H7 (cell line): ENCODE measurements around the gene INAFM1. TPM values are rescaled to one million over a fixed set of nuclear protein-coding genes. Genes with fewer than 3 reads are reported as not detected.
"Not testable (repeated sequence)": the region's sequence is repeated elsewhere in the genome, so short reads cannot be mapped to it uniquely, and the experiment has no call there.

Experiments
- DNase-seq: peaks from one replicate; pipeline ENCODE4 v3.0.0; 2012
- H3K27me3 ChIP-seq: 2 replicates; pipeline ENCODE4 v1.6.0; 2011; ENCODE audit warnings: mild to moderate bottlenecking, low read length; ENCODE audit not compliant: control insufficient read depth, insufficient read depth
- H3K36me3 ChIP-seq: replicated peaks from 2 replicates; pipeline ENCODE4 v1.5.1; 2011; ENCODE audit warnings: low read length; ENCODE audit not compliant: control insufficient read depth, insufficient read depth
- H3K4me3 ChIP-seq: 2 replicates; pipeline ENCODE4 v1.5.1; 2011; ENCODE audit warnings: low read depth, mild to moderate bottlenecking, control low read depth, low read length, moderate library complexity; ENCODE audit not compliant: insufficient read depth
- total RNA-seq: library from RNA; depleted of rRNA; stranded (reverse); fragments of >200 nt; shearing (Covaris generic); gene quantifications from 2 replicates; pipeline ENCODE4 v1.2.3, GENCODE V29; 2014

INAFM1 gene
- total RNA-seq, 1 experiment from 2014 or later = 2.0 TPM

DNA sequence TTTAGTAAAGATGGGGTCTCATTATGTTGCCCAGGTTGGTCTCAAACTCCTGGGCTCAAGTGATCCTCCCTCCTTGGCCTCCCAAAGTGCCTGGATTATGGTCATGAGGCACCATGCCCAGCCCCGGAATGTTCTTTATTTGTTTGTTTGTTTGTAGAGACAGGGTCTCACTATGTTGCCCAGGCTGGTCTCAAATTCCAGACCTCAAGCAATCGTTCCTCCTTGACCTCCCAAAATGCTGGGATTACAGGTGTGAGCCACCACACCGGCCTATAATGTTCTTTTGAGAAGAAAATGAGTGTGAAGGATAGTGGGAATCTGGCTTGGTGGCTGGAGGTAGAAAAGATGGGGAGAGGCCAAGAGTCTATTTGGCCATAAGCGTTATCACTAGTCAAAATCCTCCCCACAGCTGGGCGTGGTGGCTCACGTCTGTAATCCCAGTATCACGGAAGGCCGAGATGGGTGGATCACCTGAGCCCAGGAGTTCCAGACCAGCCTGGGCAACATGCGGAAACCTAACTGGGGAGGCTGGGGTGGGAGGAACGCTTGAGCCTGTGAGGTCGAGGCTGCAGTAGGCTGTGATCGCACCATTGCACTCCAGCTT is 38.5 kb upstream of the INAFM1 start:
- Histone ChIP-seq H3K27me3 (peaks cover 26% of the 10 kb centered on the region), H3K4me3 (no peak overlapping the region), H3K36me3 (no peaks in the 10 kb centered on the region)
- no peak for DNase-seq

DNA sequence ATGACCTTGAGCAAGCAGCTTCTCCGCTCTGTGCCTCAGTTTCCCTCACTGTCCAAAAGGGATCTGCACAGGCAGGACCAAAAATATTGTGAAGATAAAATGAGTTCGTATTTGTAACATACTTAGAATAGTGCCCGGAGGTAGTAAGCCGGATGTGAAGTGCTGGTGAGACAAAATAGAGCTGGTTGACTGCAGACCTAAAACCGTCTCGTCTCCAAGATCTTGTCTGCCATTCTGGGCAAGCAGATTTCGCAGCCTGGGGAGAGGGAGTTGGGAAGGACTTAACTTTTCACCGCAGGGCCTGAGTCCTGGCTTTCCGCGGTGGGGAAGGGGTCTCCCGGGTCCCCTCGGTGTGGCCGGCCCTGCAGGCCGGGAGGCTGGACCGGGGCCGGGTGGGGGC is 35.5 kb upstream of the INAFM1 start:
- no peak for DNase-seq
- Histone ChIP-seq H3K4me3 (peak overlapping the region; percentile 43), H3K36me3 (no peaks in the 10 kb centered on the region), H3K27me3 (peaks cover 30% of the 10 kb centered on the region)

DNA sequence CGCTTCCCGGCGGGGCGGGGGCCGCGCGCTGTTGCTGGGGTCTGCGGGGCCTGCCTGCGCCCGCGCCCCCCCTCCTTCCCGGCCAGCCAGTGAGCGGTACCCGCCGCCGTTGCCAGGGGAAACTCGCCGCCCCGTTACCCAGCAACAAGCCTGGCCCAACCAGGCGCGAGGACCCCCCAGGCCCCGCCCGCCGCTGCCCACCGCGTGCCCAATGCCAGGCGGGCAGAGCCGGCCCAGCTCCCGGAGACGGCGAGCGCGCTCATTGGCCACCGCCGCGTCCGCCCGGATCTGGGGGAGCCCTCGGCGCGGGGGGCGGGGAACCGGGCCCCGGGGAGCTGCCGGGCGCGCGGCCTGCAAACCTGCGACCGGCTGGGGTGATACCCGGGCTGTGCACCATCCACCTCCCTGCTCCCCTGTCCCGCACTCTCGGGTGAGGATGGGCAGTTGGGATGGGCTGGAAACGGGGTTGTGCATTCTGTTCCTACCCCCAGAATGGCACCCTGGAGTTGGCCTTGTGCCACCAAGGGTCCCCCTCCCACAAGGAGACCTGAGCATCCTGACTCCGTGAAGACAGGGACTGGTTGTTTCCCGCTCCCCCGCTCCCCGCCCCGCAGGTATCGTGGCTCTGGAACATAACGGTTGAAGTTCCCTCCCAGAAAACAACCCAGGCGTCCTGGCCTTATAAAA is 34.9 kb upstream of the INAFM1 start:
- Histone ChIP-seq H3K4me3 (peak overlapping the region; percentile 43), H3K36me3 (no peaks in the 10 kb centered on the region), H3K27me3 (peaks cover 30% of the 10 kb centered on the region)
- DNase-seq = peak; percentile 95

DNA sequence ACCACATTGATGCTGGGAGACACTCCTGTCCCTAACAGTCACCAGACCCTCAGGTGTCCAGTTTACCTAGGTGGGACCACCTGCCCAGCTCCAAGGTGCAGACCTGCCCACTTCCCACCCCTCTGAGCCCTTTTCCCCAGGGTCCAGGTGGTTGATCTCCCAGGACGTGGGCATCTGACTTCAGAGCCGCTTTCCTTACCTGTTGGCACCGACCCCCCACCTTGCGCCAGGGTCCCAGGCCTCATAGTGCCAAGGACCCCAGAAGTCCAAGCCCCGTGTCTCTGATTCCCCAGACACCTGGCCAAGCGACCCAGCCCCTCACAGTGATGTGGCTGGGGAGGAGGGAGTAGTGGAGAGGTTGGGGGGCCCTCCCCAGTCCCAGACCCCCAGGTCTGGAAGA is 34.1 kb upstream of the INAFM1 start:
- H3K36me3 ChIP-seq = no peaks in the 10 kb centered on the region
- H3K27me3 ChIP-seq = peaks cover 30% of the 10 kb centered on the region
- DNase-seq = no peak
- peak overlapping the region; percentile 9; the same call in 1 of the 2 replicates for H3K4me3 ChIP-seq

DNA sequence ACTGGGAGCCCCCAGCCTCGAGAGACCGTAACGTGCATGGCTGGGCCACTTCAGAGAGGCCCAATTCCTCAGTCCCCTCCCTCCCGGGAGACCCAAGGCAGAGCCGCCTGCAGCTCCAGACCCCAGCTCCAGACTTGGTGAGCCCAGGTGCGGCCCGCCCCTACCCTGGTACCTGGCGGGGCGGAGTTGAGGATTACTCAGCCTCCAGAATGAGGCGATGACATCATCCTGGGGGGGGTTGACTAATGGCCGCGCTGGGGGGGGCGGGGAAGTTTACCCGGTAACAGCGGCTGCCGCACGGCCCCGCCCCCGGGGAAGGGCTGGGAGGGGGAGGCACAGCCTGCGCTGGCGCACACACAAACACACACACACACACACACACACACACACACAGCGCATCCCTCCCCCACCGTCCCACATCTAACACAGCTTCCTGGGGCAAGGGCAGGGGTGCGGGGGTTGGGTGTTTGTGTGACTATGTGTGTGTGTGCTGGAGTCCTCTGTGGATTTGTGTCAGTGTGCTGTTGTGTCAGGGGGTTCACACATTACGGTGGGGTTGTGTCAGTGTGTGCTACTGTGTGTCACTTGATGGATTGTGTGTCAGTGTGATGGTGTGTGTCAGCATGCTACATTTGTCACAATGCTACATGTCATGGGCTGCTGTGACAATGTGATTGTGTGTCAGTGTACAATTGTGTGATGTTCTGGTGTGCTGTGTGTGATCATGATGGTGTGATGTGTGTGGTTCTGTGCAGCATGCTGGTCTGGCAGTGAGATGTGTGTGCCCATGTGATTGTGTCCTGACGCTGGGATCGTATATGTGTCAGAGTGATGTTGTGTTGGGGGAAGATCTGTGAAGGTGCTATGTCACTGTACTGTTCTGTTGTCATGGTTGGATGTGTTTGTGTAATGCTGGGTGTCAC is 33.4 kb upstream of the INAFM1 start:
- no peaks in the 10 kb centered on the region for H3K36me3 ChIP-seq
- H3K4me3 ChIP-seq = peak overlapping the region; percentile 9; the same call in 1 of the 2 replicates
- peaks cover 30% of the 10 kb centered on the region for H3K27me3 ChIP-seq
- DNase-seq = peak; percentile 96

DNA sequence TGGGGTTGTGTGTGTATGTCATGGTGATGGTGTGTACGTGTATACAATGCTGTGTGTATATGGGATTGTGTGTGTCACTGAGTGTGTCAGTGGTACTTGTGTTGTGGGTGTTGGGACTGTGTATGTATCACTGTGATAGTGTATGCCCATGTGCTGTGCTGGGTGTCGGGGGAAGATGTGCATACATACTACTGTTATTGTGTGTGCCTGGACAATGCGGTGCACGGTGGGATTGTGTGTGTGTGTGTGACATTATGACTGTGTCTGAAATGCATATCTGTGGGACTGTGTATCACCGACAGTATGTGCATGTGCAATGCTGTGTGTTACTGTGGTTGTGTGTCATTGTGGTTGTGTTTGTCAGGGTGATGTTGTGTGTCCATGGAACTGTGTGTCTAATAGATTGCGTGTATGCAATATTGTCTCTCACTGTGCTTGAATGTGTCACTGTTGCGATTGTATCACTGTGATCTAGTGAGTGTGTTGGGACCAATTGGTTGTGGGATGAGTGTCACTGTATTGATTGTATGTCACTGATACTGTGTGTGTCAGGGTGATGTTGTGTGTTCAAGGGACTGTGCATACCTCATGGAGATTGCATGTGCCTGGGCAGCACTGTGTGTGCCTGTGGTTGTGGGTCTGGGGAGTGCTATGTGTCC is 32.6 kb upstream of the INAFM1 start:
- H3K4me3 ChIP-seq = no peak overlapping the region
- no peak for DNase-seq

DNA sequence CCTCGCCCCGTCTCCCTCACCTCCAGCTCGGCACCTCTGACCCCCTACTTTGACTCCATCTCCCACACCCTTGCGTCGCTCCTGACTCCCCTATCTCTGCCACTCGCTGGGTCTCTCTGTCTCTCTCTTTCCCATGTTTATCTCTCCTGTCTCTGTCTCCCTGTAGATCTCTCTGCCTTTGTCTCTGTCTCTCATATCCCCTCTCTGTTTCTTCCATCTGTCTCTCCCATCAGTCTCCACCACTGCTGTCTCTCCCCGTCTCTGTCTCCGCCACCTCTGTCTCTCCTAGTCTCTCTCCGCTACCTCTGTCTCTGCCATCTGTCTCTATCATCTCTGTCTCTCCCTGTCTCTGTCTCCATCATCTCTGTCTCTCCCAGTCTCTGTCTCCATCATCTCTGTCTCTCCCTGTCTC is 31.3 kb upstream of the INAFM1 start:
- DNase-seq = no peak
- peaks cover 30% of the 10 kb centered on the region for H3K27me3 ChIP-seq
- peak overlapping the region; percentile 9; the same call in 1 of the 2 replicates for H3K4me3 ChIP-seq
- no peaks in the 10 kb centered on the region for H3K36me3 ChIP-seq

More for the DNA sequence above, 32.6 kb upstream of the INAFM1 start:
- peaks cover 30% of the 10 kb centered on the region for H3K27me3 ChIP-seq
- H3K36me3 ChIP-seq = no peaks in the 10 kb centered on the region

DNA sequence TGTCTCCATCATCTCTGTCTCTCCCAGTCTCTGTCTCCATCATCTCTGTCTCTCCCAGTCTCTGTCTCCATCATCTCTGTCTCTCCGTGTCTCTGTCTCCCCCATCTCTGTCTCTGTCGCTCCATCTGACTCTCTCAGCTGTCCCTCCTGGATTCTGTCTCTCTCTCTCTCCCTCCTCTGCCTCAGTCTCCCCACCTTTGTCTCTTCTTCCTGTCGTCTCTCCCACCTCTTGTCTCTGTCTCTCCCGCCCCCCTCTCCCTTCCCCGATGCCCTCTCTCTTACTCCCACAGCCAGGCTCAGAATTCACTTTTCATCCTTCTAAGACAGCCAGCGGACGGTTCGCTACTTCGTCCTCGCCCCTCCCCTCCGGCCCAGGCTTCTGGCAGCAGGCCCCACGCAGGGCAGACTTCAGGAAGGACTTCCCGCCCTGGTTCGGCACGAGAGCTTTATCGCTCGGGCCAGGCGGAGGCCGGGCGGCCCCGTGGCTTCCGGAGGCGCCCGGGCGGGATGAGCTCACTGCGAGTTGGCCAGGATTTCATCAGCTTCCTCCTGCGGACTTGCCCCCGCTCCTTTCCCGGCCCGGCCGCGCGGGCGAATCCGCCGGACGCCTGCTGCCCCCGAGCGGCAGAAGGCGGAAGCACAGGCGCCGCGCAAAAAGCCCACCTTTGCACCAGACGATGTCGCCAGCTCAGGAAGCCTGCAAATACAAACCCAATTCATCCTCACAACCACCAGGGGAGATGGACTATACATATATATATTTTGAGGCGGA is 30.7 kb upstream of the INAFM1 start:
- peaks cover 26% of the 10 kb centered on the region for H3K27me3 ChIP-seq
- peak overlapping the region; percentile 34 for H3K4me3 ChIP-seq
- H3K36me3 ChIP-seq = no peaks in the 10 kb centered on the region
- DNase-seq = peak; percentile 97

DNA sequence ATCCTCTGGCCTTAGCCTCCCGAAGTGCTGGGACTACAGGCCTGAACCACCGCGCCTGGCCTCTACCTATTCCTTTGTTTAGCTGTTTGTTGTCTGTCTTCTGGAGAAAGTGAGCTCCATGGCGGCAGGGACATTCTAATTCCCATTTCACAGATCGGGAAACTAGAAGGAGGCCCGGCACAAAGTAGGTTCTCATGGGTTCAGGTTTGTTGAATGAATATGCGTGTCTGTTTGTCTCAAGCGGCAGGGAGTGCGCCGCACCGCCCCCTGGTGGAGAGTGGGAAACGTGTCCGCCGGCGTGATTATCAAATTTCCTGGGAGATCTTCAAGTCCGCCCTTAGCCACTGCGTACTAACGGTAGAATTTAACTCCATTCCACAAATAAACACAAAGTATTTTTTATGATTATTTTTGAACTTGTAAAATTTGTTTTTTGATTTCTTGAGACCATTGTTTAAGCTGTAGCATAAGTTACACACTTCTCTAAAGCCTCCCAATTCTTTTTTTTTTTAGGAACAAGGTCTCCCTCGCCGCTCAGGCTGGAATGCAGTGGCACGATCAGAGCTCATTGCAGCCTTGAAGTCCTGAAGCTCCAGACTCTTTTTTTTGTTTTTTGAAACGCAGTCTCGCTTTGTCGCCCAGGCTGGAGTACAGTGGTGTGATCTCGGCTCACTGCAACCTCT is 27.2 kb upstream of the INAFM1 start:
- H3K36me3 ChIP-seq = no peaks in the 10 kb centered on the region
- H3K4me3 ChIP-seq = no peak overlapping the region
- H3K27me3 ChIP-seq = no peaks in the 10 kb centered on the region; the same call in 1 of the 2 replicates
- peak; percentile 83 for DNase-seq

DNA sequence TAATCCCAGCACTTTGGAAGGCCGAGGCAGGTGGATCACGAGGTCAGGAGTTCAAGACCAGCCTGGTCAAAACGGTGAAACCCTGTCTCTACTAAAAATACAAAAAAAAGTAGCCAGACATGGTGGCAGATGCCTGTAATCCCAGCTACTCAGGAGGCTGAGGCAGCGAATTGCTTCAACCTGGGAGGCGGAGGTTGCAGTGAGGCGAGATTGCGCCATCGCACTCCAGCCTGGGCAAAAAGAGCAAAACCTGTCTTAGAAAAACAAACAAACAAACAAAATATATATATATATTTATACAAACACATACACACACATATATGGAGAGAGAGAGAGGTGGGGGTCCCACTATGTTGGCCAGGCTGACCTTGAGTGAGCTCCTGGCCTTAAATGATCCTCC is 21.7 kb upstream of the INAFM1 start:
- H3K27me3 ChIP-seq, H3K4me3 ChIP-seq, DNase-seq, H3K36me3 ChIP-seq: not testable (repeated sequence)

DNA sequence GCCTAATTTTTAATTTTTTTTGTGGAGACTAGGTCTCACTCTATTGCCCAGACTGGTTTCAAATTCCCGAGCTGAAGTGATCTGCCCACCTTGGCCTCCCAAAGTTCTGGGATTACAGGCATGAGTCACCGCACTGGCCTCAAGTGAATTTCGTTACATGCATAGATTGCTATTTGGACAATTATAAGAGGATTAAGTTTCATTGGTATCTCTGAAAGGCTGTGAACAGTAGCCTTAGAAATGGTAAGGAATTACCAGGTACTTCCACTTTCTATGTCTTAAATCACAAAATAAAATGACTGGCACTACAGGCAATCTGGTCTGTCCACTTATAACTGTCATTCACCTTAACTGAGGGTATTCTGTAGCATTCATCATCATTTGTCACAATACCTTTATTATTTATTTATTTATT is 21.2 kb upstream of the INAFM1 start:
- Histone ChIP-seq H3K27me3 (no peaks in the 10 kb centered on the region), H3K36me3 (no peaks in the 10 kb centered on the region), H3K4me3 (no peak overlapping the region)
- DNase-seq = no peak

DNA sequence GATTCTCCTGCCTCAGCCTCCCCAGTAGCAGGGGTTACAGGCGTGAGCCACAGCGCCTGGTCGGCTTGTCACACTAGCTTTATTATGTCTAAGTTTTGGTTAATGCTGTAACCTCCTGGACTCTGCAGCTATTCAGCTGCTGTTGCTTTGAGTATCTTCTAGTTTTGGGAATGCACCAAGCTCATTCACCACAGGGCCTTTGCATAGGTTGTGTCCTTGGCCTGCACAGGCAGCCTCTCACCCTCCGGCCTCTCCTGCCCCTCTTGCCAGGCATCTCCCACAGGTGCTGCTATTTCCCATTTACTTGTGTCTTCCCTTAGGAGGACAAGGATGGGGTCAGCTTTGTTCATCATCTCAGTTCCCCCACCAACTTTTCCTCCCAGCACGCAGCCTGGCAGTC is 20.7 kb upstream of the INAFM1 start:
- H3K4me3 ChIP-seq = no peak overlapping the region
- H3K27me3 ChIP-seq = no peaks in the 10 kb centered on the region
- peaks cover 2% of the 10 kb centered on the region for H3K36me3 ChIP-seq
- DNase-seq = no peak

DNA sequence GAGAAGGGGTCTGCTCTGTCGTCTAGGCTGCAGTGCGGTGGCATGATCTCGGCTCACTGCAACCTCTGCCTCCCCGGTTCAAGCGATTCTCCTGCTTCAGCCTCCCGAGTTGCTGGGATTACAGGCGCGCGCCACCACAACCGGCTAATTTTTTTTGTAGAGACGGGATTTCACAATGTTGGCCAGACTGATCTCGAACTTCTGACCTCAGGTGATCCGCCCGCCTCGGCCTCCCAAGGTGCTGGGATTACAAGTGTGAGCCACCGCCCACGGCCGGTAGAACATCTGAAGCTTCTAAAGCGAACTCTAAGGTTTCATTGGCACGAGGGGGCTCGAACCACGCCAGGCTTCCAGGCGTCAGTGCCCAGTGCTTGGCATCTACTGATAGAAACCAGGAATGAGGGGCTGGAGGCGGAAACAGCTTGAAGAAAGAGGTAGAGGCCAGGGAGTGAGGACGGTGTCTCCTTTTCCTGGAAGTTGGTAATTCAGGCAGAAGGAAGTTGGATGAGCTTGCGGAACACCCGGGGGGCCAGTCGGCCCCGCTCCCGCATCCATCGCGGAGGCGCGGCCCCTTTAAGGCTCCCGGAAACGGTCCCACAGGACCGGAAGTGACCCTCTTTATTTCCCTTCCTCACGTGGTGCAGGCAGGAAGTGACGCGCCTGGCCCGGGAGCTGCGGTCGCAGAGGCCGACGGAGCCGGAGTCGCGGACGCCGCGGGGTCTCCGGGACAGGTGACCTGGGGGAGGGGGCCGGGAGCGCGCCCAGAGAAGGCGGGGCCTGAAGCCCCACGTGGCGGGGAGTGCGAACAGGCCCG is 18.6 kb upstream of the INAFM1 start, which contains the start of gene CCDC9:
Gene CCDC9, plus strand, starts transcription at position 647 of the 814 bp plus-strand sequence. CDS start 1,876 bp downstream, outside the sequence.
- peak within 1 kb of the TSS; percentile 64 for H3K4me3 ChIP-seq
- no peak for DNase-seq
- no peaks in the 10 kb centered on the region for H3K27me3 ChIP-seq
- H3K36me3 ChIP-seq = peaks cover 14% of the 10 kb centered on the region
